HepG2 (cell line): ENCODE data around the gene GNG12. TPM values are rescaled to one million over a fixed set of nuclear protein-coding genes. Genes with fewer than 3 reads are reported as not detected.

ENCODE experiments used
- ATAC-seq: fragments of 200-7000 bp; cut with Tn5 transposase; 3 replicates; pipeline ENCODE4 v1.9.1; 2020; ENCODE audit warnings: mild to moderate bottlenecking, moderate library complexity
- BruUV-seq: library from RNA; stranded (reverse); fragments of 400-500 nt; replicated peaks from 2 replicates; lab custom pipeline; 2021; lab: Mats Ljungman, UMichigan
- CTCF ChIA-PET: fragments of 300-600 bp; formaldehyde crosslinking; extraction: SDS; loops from one replicate; lab custom pipeline; 2021; ENCODE audit warnings: low total read pairs, inconsistent platforms, low intra/inter-chr PET ratio; lab: Yijun Ruan, JAX
- POLR2A ChIA-PET: fragments of 350-600 bp; sonication (Branson Sonifier 250); formaldehyde crosslinking; loops from one replicate; lab custom pipeline; 2020; ENCODE audit warnings: antibody characterized with exemption, inconsistent platforms; lab: Yijun Ruan, JAX
- DNase-seq: peaks from one replicate; pipeline ENCODE4 v3.0.0-alpha.2; 2015; ENCODE audit warnings: low spot score
- FAIRE-seq: peaks from 3 replicates; lab custom pipeline; 2011; peaks lifted over from hg19 to GRCh38; lab: Jason Lieb, UNC
- H2AFZ ChIP-seq: one replicate; pipeline ENCODE4 v1.6.1; 2011; ENCODE audit warnings: low read length, inconsistent platforms
- H3K27ac ChIP-seq: fragments of 300-600 bp; 3 replicates; pipeline ENCODE4 v1.8.0; 2011; ENCODE audit warnings: mixed run types, mild to moderate bottlenecking, mixed read lengths, low read length, inconsistent platforms; ENCODE audit not compliant: insufficient read depth; ENCODE audit errors: extremely low read length
- H3K27me3 ChIP-seq, 2 experiments: fragments of 200-600 bp in 1 of 2; 2 replicates in 1 of 2; 3 replicates in 1 of 2; pipeline versions ENCODE4 v1.6.0 to v1.8.0; 2011; ENCODE audit warnings: low read length in 2 of 2, mild to moderate bottlenecking in 2 of 2, moderate library complexity in 2 of 2, inconsistent platforms in 1 of 2; ENCODE audit not compliant: insufficient read depth in 2 of 2, control insufficient read depth in 1 of 2
- H3K36me3 ChIP-seq, 2 experiments: fragments of 200-600 bp in 1 of 2; replicated peaks in 1 of 2; 2 replicates in 1 of 2; 3 replicates in 1 of 2; pipeline versions ENCODE4 v1.5.1 to v1.8.0; 2011; ENCODE audit warnings: low read length in 2 of 2, inconsistent platforms in 1 of 2; ENCODE audit not compliant: insufficient read depth in 2 of 2, control insufficient read depth in 1 of 2
- H3K4me1 ChIP-seq: 2 replicates; pipeline ENCODE4 v1.5.1; 2012; ENCODE audit warnings: low read length, inconsistent platforms; ENCODE audit not compliant: insufficient read depth
- H3K4me2 ChIP-seq: 2 replicates; pipeline ENCODE4 v1.6.0; 2011; ENCODE audit warnings: low read depth, low read length, inconsistent platforms
- H3K4me3 ChIP-seq, 3 experiments: fragments of 200-600 bp in 1 of 3; sonication (generic), shearing (Covaris generic) in 1 of 3; replicated peaks in 1 of 3; 2 replicates each; pipeline ENCODE4 v1.5.1; 2011 to 2016; ENCODE audit warnings: low read length in 3 of 3, inconsistent platforms in 2 of 3, low read depth in 2 of 3, mild to moderate bottlenecking in 2 of 3, control low read depth in 1 of 3, mixed read lengths in 1 of 3; ENCODE audit not compliant: insufficient read depth in 1 of 3
- H3K79me2 ChIP-seq: one replicate; pipeline ENCODE4 v1.6.1; 2011; ENCODE audit warnings: low read length, inconsistent platforms; ENCODE audit not compliant: insufficient read depth
- H3K9ac ChIP-seq: 2 replicates; pipeline ENCODE4 v1.6.0; 2011; ENCODE audit warnings: mild to moderate bottlenecking, low read depth, low read length, inconsistent platforms; ENCODE audit not compliant: insufficient read depth
- H3K9me3 ChIP-seq: 2 replicates; pipeline ENCODE4 v1.5.1; 2012; ENCODE audit warnings: mild to moderate bottlenecking, low read length
- H4K20me1 ChIP-seq: 2 replicates; pipeline ENCODE4 v1.6.0; 2011; ENCODE audit warnings: inconsistent platforms, mild to moderate bottlenecking, low read length, moderate library complexity; ENCODE audit not compliant: insufficient read depth
- BRD4 ChIP-seq: sonication (generic); formaldehyde crosslinking; IDR thresholded peaks from 2 replicates; pipeline ENCODE4 v1.4.0; 2020; ENCODE audit warnings: missing genetic modification reagents
- E2F5 ChIP-seq: sonication (generic); formaldehyde crosslinking; conservative IDR thresholded peaks from 2 replicates; pipeline ENCODE4 v1.4.0; 2020; ENCODE audit warnings: missing genetic modification reagents
- FLYWCH1 ChIP-seq: sonication (generic); formaldehyde crosslinking; IDR thresholded peaks from 2 replicates; pipeline ENCODE4 v1.8.1; 2023; ENCODE audit warnings: mild to moderate bottlenecking, missing genetic modification reagents
- FOXO1 ChIP-seq: sonication (generic); formaldehyde crosslinking; IDR thresholded peaks from 2 replicates; pipeline ENCODE4 v1.4.0; 2020; ENCODE audit warnings: missing genetic modification reagents
- FOXP1 ChIP-seq, 2 experiments: fragments of 450-650 bp in 1 of 2; IDR thresholded peaks; 2 replicates each; pipeline ENCODE4 v1.6.1; 2017 to 2018; ENCODE audit warnings: antibody characterized with exemption in 1 of 2
- GABPB1 ChIP-seq: IDR thresholded peaks from 2 replicates; pipeline ENCODE4 v1.6.1; 2016; ENCODE audit warnings: mild to moderate bottlenecking, missing genetic modification reagents, moderate library complexity, missing compliant biosample characterization
- KDM2A ChIP-seq: sonication (generic); formaldehyde crosslinking; IDR thresholded peaks from 2 replicates; pipeline ENCODE4 v1.4.0; 2020; ENCODE audit warnings: low read depth, missing genetic modification reagents, borderline replicate concordance
- KDM4B ChIP-seq: sonication (generic); formaldehyde crosslinking; IDR thresholded peaks from 2 replicates; pipeline ENCODE4 v1.4.0; 2020; ENCODE audit warnings: missing genetic modification reagents
- SP140L ChIP-seq: sonication (generic); formaldehyde crosslinking; IDR thresholded peaks from 2 replicates; pipeline ENCODE4 v1.4.0; 2020; ENCODE audit warnings: missing genetic modification reagents, borderline replicate concordance
- SRF ChIP-seq: IDR thresholded peaks from 2 replicates; pipeline ENCODE4 v1.6.1; 2011; ENCODE audit warnings: mild to moderate bottlenecking, low read depth, low read length, moderate library complexity
- SUZ12 ChIP-seq: fragments of 150-350 bp; IDR thresholded peaks from 2 replicates; pipeline ENCODE4 v1.6.1; 2014; ENCODE audit warnings: low read depth, low read length
- TGIF2 ChIP-seq: IDR thresholded peaks from 2 replicates; pipeline ENCODE4 v1.6.1; 2016; ENCODE audit warnings: control low read depth, missing compliant biosample characterization
- ZBTB3 ChIP-seq: sonication (generic); formaldehyde crosslinking; IDR thresholded peaks from 2 replicates; pipeline ENCODE4 v1.4.0; 2020; ENCODE audit warnings: low read depth, mild to moderate bottlenecking, moderate library complexity, missing genetic modification reagents, borderline replicate concordance
- ZNF646 ChIP-seq: sonication (generic); formaldehyde crosslinking; IDR thresholded peaks from 2 replicates; pipeline ENCODE4 v1.9.0; 2021; ENCODE audit warnings: mild to moderate bottlenecking, missing genetic modification reagents
- ZSCAN5A ChIP-seq: sonication (generic); formaldehyde crosslinking; IDR thresholded peaks from 2 replicates; pipeline ENCODE4 v1.8.0; 2022; ENCODE audit warnings: mild to moderate bottlenecking, missing genetic modification reagents, borderline replicate concordance
- WGBS: methylation state at CpG from one replicate; pipeline ENCODE4 v1.1.6; 2017; ENCODE audit warnings: low lambda C conversion rate; 5-methylcytosine and 5-hydroxymethylcytosine counted together
- in situ Hi-C: cut with HindIII; loops from 2 replicates; pipeline ENCODE4 v1.10.0; 2017; ENCODE audit warnings: low pct_unique_long_range_greater_than_20kb; ENCODE audit not compliant: extremely low pct_ligation_motif_present
- intact Hi-C: fragments of 100-400 bp; cut with micrococcal nuclease; formaldehyde crosslinking; loops from one replicate; pipeline ENCODE4 v1.10.0; 2022; ENCODE audit not compliant: unreplicated experiment
- polyA plus RNA-seq, 8 experiments: library from polyadenylated mRNA; depleted of rRNA in 3 of 8; stranded (reverse) in 7 of 8; unstranded in 1 of 8; fragments of >200 nt; fragmentation: Illumina TruSeq in 4 of 8; extraction: Trizol in 4 of 8; gene quantifications; 2 replicates each; pipeline versions ENCODE4 v1.2.1 to v1.2.3, GENCODE V29; 2011 to 2016; ENCODE audit warnings: low read depth in 4 of 8, missing spikeins in 1 of 8, mixed read lengths in 1 of 8; ENCODE audit not compliant: insufficient read depth in 1 of 8
- total RNA-seq, 5 experiments: library from RNA; depleted of rRNA; stranded (reverse); fragments of >200 nt; fragmentation: Illumina TruSeq; extraction: Trizol; gene quantifications; 2 replicates each; pipeline ENCODE4 v1.2.3, GENCODE V29; 2016; ENCODE audit warnings: low read depth in 1 of 5

GNG12 gene
- total and polyA plus RNA-seq, 2 of the 13 experiments (the other 11 are each of a cell fraction or from before 2014, with no cell fraction given), result 0.11 TPM

GRCh38 chr1:67735806-67736627, 97.2 kb downstream of the GNG12 start:
- CTCF ChIA-PET, result no interaction called here
- H3K9ac ChIP-seq, result peak overlapping the region; percentile 53
- 10% methylated on average over 8 of the region's 11 CpGs for WGBS
- TF ChIP-seq FLYWCH1 (no peak), TGIF2 (0 out of 2 replicates have a peak, but pooled peaks have one; percentile 20), SP140L (no peak), FOXP1 (IDR thresholded peaks at IDR 0.05) (no peak), FOXP1 (CRISPR knock-in tag; IDR thresholded peaks at IDR 0.05) (peak; percentile 22), ZBTB3 (no peak), KDM2A (peak; percentile 49; the same call in 1 of the 2 replicates), FOXO1 (CRISPR knock-in tag) (no peak; the same call in 1 of the 2 replicates), ZNF646 (CRISPR knock-in tag) (peak; percentile 81), KDM4B (CRISPR knock-in tag) (no peak), BRD4 (CRISPR knock-in tag) (peak; percentile 54; the same call in 1 of the 2 replicates), GABPB1 (CRISPR knock-in tag) (peak; percentile 51), SRF (no peak), E2F5 (CRISPR knock-in tag) (no peak), ZSCAN5A (CRISPR knock-in tag) (no peak), SUZ12 (no peak)

More at GRCh38 chr1:67735806-67736627, 97.2 kb downstream of the GNG12 start:
- no peak overlapping the region for H3K27ac ChIP-seq
- POLR2A ChIA-PET, result interaction anchor here (1.0 kb wide), 1 partner anchor 17 kb away, joined by 3 read pairs; no protein-coding TSS in a partner anchor
- in situ Hi-C loops (no loop called here), intact Hi-C loops (no loop called here)
- no peak for FAIRE-seq
- H3K4me3 ChIP-seq, result peak overlapping the region; percentile 30 to 57 (median 37)
- no peaks in the 10 kb centered on the region for H3K36me3 ChIP-seq
- H3K4me2 ChIP-seq, result peak overlapping the region; percentile 83
- peaks cover 1 to 5% of the 10 kb centered on the region in 2 experiments; a peak in 2 of 5 replicates for H3K27me3 ChIP-seq
- no TSS peak for BruUV-seq
- no peaks in the 10 kb centered on the region for H3K79me2 ChIP-seq
- H3K4me1 ChIP-seq, result peaks cover 54% of the 10 kb centered on the region
- H2AFZ ChIP-seq, result peak overlapping the region; percentile 90
- peak; percentile 90 for ATAC-seq
- H4K20me1 ChIP-seq, result no peaks in the 10 kb centered on the region
- H3K9me3 ChIP-seq, result no peaks in the 10 kb centered on the region
- no peak for DNase-seq
